DMS79 treated with DMSO at 0.1 percent for 48 hours (cell line): ENCODE data around the gene IRX2.

ENCODE experiments used
- DNase-seq: peaks from one replicate; lab custom pipeline; 2025; lab: John Stamatoyannopoulos, UW

IRX2 gene

DNA sequence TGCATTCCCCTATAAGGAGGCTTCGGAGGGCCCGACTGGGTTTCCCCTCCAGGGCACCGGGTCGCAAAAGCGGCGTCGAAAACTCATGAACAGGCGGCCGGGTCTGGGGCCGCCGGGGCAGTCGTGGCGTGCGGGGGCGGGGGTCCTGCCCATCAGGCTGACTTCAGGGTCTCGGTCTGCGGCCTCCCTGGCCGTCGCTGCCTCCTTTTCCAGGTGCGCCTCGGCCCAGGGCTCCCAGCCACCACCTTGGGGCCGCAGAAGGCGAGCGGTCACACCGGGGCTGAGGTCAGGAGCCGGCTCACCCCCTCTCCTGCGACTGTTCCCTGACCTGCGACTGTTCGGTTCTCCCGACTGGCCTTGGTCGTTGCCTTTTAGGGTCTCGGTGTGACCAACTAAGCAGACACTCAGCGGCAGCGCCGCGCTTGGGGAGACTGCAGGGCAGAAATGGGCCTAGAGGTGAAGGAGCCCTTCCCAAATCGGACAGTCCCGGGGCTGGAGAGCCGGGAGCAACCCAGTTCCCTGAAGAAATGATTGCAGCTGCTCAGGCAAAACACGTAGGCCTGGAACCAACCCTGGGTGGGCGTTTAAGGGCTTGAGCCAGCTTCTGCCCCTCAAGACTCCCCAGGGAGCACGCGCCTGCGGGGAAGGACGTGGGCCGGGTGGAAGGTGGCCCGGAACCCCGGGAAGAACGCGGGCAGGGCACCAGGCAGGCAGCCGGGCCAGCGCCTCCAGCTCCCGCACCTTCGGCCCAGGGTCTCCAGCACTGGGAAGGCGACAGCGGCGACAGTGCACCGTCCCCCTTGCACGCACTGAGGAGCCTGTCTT, 11.2 kb downstream of the IRX2 start:
- no peak for DNase-seq

DNA sequence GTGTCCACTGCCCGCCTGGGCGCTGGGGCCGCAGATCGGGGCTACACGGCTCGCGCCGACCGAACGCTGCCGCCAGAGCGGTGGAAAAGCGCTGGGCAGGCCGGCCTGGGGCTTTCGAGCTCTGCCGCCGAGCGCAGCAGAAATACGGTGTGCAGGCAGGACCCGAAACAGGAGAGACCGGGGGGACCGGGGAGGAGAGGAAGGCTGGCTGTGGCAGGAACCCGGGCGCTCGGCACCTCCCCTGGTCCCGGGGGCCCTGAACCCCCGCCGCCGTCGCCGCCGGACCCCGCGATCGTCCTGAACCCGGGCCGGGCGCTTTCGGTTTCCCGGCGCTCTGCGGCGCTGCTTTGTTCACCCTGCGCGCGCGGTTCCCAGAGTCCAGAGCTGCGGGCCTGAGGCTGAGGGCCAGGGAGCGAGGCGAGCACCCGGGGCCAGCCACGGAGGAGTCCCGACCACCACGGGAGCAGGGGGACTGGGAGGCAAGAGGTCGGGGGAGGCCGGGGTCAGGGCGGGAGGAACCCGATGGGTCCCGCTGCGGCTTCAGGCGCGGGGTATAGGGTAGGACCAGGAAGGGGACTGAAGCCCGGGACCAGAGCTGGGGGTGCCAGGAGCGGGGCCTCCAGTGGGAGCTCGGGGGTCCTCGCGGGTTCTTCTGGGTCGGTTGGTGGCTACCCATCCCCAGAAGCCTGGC, 12.0 kb downstream of the IRX2 start:
- DNase-seq, result no peak

DNA sequence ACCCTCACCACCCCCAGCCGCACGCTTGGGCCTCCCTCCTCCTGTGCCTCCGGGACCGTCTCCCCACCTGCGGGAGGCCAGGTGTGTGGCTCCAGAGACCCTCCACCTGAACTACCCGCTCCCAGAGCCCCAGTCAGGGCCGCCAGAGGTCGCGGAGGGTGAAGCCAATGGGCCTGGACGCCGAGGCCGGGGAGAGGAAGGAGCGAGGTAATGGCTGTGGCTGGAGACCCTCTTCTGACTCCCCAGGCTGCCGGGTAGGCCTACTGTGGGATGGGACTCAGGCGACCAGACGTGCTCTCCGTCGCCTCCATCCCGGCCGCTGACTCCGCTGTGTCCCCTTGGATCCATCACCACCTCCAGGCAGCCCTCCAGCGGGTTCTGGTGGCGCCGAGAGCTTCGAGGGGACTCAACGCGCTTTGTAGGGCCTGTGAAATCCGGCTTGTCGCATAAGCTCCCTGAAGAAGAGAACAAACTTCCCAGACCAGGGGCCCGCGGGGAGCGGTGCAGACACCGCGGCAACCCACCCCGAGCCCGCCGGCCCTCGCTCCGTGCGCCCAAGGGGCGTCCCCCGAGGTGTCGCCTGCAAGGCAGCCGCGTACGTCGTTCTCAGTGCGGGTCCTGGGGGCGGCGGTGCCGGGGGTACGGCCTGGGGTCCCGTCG, 12.6 kb downstream of the IRX2 start:
- no peak for DNase-seq

DNA sequence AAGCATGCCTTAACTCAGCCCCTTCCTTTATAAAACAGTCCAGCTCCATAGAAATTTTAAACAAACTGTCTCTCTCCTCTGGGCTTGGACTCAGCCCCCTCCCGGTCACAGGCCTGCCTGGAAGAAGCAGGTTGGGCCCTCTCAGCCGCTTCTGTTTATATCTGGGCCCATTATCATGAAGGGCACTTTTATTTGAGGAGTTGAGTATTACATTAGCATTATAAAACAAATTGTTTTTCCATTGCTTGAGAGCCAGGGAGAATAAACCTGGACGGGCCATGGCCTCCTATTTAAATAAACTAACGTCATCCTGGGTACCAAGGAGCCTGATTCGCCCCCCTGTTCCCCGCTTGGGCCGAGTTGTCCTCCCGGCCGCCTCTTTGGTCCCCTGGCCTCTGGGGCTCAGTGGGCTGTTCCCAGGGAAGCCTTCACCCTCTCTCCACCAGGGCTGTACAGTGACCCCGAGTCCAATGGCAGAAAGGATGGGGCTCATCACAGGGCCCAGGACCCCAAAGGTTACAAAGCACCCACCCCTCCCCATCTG, 13.2 kb downstream of the IRX2 start:
- DNase-seq, result no peak

DNA sequence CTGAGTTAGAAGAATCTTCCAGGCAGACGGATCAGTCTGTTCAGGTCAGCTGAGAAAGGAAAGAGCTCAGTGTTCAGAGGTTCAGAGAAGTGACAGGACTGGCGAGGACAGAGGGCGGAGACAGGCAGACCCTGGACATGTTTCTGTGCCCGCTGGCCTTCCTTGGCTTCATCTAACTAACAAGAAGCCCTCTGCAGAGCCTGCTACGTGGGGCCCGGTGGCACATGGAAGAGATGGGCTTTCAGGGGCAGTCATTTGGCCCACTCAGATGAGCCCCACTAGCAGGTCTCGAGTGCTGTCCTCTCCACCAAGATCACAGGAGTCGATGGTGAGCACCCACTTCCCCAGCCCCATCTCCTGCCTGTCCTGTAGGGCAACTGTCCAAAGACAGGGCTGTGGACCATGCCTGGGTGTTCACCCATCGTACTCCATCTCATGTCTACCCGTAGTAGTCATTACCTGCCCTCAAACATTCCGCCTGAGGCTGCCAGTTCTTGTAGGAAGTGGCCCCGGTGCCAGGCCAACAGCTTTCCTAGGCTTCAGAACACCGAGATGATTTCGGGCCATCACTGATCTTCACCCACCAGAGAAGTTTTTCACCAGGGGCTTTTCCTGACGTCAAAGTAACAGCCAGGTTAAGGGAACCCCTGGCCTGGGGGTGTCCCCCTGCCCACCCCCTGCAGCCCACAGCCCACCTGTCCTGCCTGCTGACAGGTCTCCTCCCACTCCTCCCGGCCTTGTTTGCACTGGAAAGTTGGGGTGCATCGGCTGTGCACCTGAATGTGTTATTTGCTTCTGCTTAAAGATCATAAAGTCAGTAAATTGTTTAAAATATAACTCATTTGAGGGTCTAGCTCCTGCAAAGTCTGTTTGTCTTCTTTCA, 14.0 kb downstream of the IRX2 start:
- no peak for DNase-seq

DNA sequence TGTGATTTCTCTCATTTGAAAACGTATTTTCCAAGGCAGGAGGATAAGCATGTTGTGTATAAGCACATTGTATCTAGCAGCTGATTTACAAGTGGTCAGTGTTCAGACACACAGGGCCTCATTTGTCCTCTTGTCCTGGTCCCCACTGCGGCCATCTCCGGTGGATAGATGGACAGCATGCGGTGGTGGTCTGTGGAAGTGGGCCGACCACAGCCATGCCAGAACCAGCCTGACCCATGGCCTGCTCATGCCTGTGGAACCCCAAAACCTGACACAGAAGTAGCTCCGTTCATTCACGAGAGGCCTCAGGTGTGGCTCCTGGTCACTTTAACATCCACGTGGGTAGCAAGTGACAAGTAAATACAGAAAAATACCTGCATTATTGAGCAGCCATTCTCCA, 14.6 kb downstream of the IRX2 start:
- DNase-seq, result no peak

DNA sequence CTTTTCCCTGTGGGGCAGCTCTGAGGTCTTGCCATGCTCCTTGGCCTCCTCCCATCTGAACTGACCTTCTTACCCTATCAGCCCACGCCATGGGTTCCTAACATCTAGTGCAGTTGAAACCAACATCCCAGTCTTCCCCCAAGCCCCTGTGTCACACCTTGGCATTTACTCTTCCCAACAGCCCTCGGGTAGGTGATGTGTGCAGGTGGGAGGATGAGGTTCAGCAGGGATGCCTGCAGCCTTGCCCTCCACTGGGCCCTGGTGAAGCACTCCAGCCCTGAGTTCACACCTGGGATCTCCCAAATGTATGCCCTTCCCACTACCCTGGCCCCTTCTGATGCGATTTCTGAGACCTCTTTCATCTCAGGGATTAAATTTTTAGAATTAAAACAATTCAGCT, 15.5 kb downstream of the IRX2 start:
- DNase-seq, result no peak

DNA sequence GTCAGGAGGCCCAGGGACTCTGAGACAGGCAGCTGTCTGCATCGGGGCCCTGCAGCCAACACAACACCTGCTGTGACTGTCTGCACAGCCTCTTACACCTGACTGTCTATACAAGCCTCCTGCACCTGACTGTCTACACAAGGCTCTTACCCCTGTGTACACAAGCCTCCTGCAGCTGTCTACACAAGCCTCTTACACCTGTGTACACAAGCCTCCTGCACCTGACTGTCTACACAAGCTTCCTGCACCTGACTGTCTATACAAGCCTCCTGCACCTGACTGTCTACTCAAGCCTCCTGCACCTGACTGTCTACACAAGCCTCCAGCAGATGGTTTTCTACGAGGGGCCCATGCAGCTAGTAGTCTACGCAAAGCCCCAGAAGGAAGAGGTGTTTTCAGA, 18.6 kb downstream of the IRX2 start:
- peak; percentile 63 for DNase-seq

DNA sequence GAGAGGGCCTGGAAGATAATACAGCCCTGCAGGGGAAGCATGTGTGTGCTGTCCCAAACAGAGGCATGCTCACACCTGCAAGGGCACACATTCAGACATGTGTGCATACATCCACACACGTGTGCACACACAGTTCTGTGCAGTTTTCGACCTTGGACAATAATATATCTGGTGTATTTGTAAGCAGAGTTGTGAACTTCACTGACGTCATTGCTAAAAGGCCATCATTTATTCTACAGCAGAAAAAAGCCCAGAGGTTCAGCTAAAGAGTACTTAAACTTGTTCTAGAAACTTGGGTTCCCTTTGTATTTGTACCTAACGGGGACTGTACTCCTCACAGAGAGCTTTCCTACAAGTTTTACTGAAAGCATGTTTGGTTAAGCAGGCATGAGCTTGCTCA, 19.5 kb downstream of the IRX2 start:
- no peak for DNase-seq

DNA sequence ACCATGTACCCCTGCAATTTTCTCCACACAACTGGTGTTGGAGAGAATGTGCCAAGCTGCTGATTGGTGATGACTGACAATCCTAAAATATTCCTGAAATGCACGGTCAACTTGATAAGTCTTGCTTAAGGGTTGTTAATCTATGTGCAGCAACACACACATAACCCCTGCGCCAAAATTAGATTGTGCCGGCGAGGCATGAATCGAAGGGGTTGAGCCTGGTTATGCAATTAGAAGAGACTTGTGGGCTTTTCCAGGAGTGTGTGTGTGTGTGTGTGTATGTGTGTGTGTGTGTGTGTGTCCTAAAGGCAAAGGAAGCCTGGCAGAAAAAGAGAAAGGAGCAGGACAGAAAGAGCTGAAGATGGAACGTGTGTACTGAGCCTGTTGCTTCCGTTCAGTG, 22.3 kb downstream of the IRX2 start:
- DNase-seq, result no peak

DNA sequence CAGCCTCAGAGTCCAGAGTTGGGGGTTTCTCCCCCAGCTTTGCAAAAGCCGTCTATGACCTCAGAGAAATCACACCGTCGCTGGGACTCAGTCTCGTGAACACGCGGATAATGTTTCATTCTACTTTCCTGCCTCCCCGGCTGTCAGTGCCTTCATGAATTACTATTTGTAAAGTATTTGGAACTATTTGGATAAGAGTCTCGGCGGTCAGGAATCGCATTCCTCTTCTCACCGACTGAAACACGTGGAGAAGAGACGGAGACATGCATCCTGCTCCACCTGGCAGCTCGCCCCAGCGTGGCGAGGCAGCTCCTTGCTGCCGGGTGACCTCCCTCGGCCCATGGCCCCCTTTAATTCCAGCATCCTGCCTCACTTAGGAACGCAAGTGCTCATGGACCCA, 23.9 kb downstream of the IRX2 start:
- DNase-seq, result no peak

DNA sequence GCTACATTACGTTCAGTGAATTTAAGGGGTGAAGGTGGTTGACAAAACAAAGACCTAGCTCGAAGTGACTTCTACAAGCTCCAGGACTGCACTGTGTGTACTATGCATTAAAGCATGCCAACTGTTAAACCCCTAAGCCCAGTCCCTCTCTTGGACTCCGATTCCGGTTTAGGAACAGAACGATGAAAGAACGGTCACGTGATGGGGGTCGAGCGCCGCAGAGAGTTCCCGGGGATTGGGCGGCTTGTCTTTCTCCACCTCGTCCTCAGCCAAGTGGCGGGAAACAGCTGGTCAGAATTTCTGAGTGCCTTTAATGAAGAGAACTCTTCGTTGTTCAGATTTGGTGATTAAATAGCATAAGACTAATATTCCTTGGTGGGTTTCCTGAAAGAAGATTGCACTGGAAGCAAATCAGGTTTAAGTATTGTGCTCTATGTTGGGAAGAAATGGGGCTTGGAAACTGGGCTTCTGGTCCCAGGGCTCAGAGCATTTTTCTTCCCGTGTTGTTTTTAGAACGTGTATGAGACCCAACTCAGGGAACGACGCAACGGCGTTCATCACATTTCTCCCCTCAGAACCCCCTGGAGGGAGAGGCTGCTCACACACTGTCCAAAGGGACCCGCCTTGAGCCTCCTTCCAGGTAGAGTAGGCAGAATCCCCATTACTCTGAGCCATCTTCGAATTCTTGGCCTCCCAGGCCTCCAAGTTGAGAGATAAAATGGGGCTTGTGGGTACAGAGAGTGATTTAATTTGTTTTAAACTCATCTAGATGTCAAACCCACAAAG, 25.3 kb downstream of the IRX2 start:
- no peak for DNase-seq

DNA sequence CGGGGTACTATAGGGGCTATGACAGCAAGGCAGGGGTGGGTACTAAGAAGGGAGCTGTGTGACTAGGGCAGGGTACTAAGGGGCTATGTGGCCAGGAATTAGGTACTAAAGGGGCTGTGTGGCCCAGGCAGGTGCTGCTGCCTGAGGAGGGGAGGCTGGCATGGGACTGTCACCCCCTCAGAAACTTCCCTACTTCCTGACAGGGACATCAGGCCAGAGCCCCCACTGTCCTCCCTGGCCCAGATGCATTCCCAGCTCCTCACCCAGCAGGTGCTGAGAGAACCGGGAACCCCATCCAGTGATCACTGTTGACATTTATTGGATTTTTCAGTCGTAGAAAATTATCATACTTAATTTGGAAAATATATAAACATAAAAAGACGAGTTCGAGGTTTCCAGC, 26.6 kb downstream of the IRX2 start:
- no peak for DNase-seq

DNA sequence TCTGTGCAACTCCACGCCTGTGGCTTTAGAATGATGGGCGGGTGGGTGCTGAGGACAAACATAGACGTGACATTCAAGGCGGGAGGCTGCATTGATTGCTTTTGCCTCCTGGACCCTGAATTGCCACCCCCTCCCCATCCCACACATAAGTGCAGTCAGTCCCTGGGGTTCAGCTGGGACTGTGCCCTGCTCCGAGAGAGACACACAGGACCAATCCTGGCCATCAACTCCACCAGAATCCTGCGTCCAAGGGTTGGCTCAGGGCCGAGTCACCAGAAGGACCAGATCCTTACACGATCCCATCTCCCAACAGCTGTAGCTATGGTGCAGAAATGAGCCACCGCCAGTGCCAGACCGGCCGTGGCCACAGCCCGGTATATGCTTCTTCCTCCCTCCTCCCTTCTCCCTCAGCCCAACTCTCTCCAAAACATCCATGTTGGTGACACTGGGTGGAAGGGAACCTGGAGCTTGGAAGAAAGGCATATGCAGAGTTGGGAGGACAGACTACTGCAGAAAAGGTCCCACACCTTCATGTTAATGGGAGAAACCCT, 27.4 kb downstream of the IRX2 start:
- DNase-seq, result no peak

DNA sequence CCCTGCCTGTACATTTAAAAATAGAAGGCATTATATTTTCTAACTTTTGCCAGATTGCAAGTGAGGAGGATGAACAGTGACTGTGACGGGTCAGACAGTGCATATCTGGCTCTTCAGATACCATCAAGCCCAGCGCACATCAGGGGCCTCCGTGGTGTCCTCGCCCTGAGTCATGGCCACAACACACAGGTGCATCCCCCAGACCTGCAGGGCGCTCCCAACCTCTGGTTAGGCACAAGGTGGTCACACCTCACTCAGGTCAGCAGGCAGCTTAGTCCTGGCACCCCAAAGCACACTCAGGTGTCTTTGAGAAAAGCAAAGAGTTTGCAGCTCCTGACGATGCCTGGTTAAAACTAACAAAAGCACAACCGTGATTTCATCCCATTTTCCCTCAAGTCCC, 28.6 kb downstream of the IRX2 start:
- DNase-seq, result no peak

DNA sequence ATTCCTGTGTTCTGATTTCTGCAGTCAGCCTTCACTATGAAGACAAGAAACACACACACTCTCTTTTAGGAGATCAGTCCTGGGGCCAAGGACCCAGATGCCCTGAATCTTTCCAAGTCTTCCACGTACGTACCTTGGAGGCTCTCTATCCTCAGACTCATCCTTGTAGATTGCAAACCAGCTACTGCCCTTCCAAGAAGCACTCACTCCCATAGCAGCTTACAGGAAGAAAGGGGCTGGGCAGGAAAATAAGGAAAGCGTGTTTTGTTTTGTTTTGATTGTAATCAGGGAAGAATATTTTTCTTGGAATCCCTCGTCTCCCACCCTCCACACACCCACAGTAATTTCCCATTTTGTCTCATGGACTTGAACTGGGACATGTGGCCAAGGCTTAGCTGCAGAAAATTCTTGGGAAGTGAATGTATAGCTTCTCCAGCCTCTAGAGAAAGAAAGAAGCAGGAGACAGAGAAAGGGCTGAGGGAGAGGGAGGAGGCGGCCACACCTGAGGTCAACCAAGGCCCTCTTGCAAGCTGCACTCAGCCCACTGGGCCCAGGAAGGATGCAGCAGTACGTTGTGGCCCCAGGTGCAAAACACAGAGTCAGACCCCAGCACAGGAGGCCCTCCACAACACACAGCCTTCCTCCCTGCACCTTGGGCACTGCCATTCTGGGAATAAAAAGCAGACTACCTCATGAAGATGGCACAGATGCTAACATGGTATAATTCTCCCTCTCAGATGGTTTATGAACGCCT, 29.9 kb downstream of the IRX2 start:
- DNase-seq, result no peak

DNA sequence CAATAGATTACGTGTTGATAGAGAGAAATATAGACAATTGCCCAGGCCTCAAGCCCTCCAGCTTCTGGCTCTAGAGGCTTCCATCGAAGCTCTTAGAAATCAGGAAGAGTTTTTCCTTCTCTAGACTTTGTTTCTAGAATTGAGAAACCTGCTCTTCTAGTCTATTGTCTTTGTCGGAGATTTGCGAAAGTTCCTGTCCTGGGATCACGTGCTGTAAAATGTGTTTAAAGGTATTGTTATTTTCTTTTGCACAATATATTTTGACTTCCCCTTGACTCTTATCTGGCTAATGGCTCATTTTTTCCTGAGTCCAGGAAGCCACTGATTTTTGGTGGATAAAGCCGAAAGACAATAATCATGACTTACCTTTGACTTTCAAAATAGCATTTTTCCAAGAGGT, 32.1 kb downstream of the IRX2 start:
- no peak for DNase-seq

DNA sequence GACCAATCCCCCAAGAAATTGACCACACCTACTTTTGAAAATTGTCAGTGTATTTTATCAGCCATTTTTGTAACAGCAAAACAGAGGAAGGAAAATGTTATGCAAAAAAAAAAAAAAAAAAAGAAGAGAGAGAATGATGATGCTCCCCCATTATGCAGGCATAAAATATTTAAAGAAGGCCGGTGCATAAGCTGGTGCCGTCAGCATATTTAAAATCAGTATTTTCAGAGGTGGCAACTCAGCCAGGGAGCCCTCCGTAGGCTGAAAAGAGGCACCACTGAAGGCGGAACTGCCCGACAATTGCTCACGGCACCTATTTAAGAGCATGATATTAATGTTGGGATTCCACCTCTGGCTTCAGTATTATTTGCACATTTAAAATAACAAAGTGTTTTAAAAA, 33.4 kb downstream of the IRX2 start:
- no peak for DNase-seq

DNA sequence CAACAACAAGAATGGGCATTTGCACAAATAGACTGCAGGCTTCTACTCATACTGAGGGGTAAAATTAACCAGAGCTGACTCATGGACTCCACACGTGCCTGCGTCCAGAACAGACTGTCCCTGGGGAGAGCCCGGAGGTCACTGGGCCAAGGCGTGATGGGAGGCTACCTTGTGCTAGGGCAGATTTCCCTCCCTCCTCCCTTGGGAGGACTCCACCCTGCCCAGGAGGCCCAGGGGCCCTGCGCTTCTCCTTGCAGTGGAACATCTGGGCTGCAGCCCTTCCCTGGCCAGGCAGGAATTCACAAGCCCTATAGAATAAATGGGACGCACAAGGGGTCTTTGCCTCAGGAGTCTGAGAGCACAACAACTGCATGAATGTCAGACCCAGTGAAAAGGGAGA, 35.6 kb downstream of the IRX2 start:
- DNase-seq, result no peak

DNA sequence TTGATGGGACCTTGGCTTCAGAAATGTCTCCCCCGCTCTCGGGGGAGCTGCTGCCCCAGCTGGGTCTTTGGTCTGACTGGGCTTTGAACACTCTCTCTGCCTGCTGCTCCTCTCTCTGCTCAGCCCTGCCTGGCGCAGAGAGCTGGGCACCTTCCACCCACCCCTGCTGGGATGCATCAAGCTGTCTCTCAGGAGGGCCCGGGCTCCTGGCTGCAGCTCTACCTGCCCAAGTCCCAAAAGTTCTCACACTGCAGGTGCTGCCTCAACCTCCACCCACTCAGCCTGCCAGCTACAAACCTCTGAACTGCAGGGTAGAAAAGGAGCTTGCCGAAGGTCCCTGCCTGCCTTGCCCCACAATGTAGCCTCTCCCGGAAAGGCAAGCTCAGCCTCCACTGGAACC, 36.7 kb downstream of the IRX2 start:
- DNase-seq, result no peak
